IPS-18a (cell line): ENCODE results near the gene RAB13.
A peak's percentile ranks its signal among the peaks of the same experiment; 100 is the strongest.

Experiments
- H3K27ac ChIP-seq: one replicate; pipeline ENCODE4 v1.5.1; 2013; ENCODE audit warnings: low read length
- H3K27me3 ChIP-seq: one replicate; pipeline ENCODE4 v1.6.1; 2013; ENCODE audit warnings: mild to moderate bottlenecking, low read length; ENCODE audit not compliant: control insufficient read depth, insufficient read depth
- H3K36me3 ChIP-seq: one replicate; pipeline ENCODE4 v1.6.1; 2013; ENCODE audit warnings: low read depth, low read length; ENCODE audit not compliant: control insufficient read depth
- H3K4me1 ChIP-seq: one replicate; pipeline ENCODE4 v1.6.1; 2013; ENCODE audit warnings: low read depth, low read length; ENCODE audit not compliant: control insufficient read depth
- H3K4me3 ChIP-seq: one replicate; pipeline ENCODE4 v1.5.1; 2013; ENCODE audit warnings: low read length
- H3K9ac ChIP-seq: one replicate; pipeline ENCODE4 v1.6.1; 2013; ENCODE audit warnings: mild to moderate bottlenecking, low read length, moderate library complexity
- H3K9me3 ChIP-seq: one replicate; pipeline ENCODE4 v1.6.1; 2013; ENCODE audit warnings: low read depth, low read length; ENCODE audit not compliant: control insufficient read depth

Gene RAB13

GRCh38 chr1:153962088-153963029 is 23.8 kb downstream of the RAB13 start:
- Histone ChIP-seq H3K4me1 (peaks cover 13% of the 10 kb centered on the region), H3K27me3 (no peaks in the 10 kb centered on the region), H3K9ac (peak overlapping the region; percentile 95), H3K27ac (peak overlapping the region; percentile 86), H3K4me3 (peak overlapping the region; percentile 96), H3K36me3 (peaks cover 20% of the 10 kb centered on the region), H3K9me3 (no peaks in the 10 kb centered on the region)

GRCh38 chr1:153961421-153961820 is 24.7 kb downstream of the RAB13 start:
- H3K4me3 ChIP-seq: peak overlapping the region; percentile 96
- peak overlapping the region; percentile 95 for H3K9ac ChIP-seq
- no peak overlapping the region for H3K27ac ChIP-seq
- H3K4me1 ChIP-seq: peaks cover 22% of the 10 kb centered on the region
- peaks cover 20% of the 10 kb centered on the region for H3K36me3 ChIP-seq
- H3K9me3 ChIP-seq: no peaks in the 10 kb centered on the region
- H3K27me3 ChIP-seq: no peaks in the 10 kb centered on the region

GRCh38 chr1:153960206-153960605 is 25.9 kb downstream of the RAB13 start:
- no peaks in the 10 kb centered on the region for H3K27me3 ChIP-seq
- peaks cover 19% of the 10 kb centered on the region for H3K4me1 ChIP-seq
- no peak overlapping the region for H3K27ac ChIP-seq
- no peaks in the 10 kb centered on the region for H3K9me3 ChIP-seq
- no peak overlapping the region for H3K9ac ChIP-seq
- peaks cover 20% of the 10 kb centered on the region for H3K36me3 ChIP-seq
- no peak overlapping the region for H3K4me3 ChIP-seq

GRCh38 chr1:153959454-153959853 is 26.7 kb downstream of the RAB13 start:
- H3K9me3 ChIP-seq: no peaks in the 10 kb centered on the region
- peaks cover 20% of the 10 kb centered on the region for H3K36me3 ChIP-seq
- no peak overlapping the region for H3K9ac ChIP-seq
- H3K27ac ChIP-seq: no peak overlapping the region
- peaks cover 19% of the 10 kb centered on the region for H3K4me1 ChIP-seq
- H3K27me3 ChIP-seq: no peaks in the 10 kb centered on the region
- H3K4me3 ChIP-seq: no peak overlapping the region

- peaks cover 20% of the 10 kb centered on the region for H3K36me3 ChIP-seq
- no peaks in the 10 kb centered on the region for H3K27me3 ChIP-seq
- peaks cover 19% of the 10 kb centered on the region for H3K4me1 ChIP-seq
- H3K27ac ChIP-seq: no peak overlapping the region
- no peaks in the 10 kb centered on the region for H3K9me3 ChIP-seq
- H3K9ac ChIP-seq: no peak overlapping the region
- peak overlapping the region; percentile 1 for H3K4me3 ChIP-seq
Observed at GRCh38 chr1:153958961-153959260, 27.2 kb downstream of the RAB13 start.

GRCh38 chr1:153958111-153958960 is 27.8 kb downstream of the RAB13 start, which contains the start of gene CRTC2:
Gene CRTC2, minus strand, starts transcription at chr1:153958612. Its CDS starts 115 bp downstream, at chr1:153958497.
- H3K27ac ChIP-seq: peak within 1 kb of the TSS; percentile 19
- H3K9me3 ChIP-seq: no peaks in the 10 kb centered on the region
- peak within 1 kb of the TSS; percentile 90 for H3K4me3 ChIP-seq
- H3K27me3 ChIP-seq: no peaks in the 10 kb centered on the region
- H3K9ac ChIP-seq: peak within 1 kb of the TSS; percentile 71
- peaks cover 19% of the 10 kb centered on the region for H3K4me1 ChIP-seq
- H3K36me3 ChIP-seq: peaks cover 20% of the 10 kb centered on the region

- no peaks in the 10 kb centered on the region for H3K27me3 ChIP-seq
- peak overlapping the region; percentile 71 for H3K9ac ChIP-seq
- H3K36me3 ChIP-seq: peaks cover 20% of the 10 kb centered on the region
- H3K9me3 ChIP-seq: no peaks in the 10 kb centered on the region
- H3K27ac ChIP-seq: peak overlapping the region; percentile 19
- peak overlapping the region; percentile 90 for H3K4me3 ChIP-seq
- H3K4me1 ChIP-seq: peaks cover 19% of the 10 kb centered on the region
Observed at GRCh38 chr1:153957744-153958110, 28.4 kb downstream of the RAB13 start.

- H3K36me3 ChIP-seq: peaks cover 26% of the 10 kb centered on the region
- peaks cover 19% of the 10 kb centered on the region for H3K4me1 ChIP-seq
- peak overlapping the region; percentile 90 for H3K4me3 ChIP-seq
- H3K9ac ChIP-seq: peak overlapping the region; percentile 71
- H3K27ac ChIP-seq: peak overlapping the region; percentile 19
- H3K9me3 ChIP-seq: no peaks in the 10 kb centered on the region
- H3K27me3 ChIP-seq: no peaks in the 10 kb centered on the region
Observed at GRCh38 chr1:153956997-153957715, 29.0 kb downstream of the RAB13 start.

- peaks cover 23% of the 10 kb centered on the region for H3K36me3 ChIP-seq
- no peak overlapping the region for H3K27ac ChIP-seq
- no peaks in the 10 kb centered on the region for H3K9me3 ChIP-seq
- no peaks in the 10 kb centered on the region for H3K27me3 ChIP-seq
- no peak overlapping the region for H3K4me3 ChIP-seq
- H3K4me1 ChIP-seq: peaks cover 10% of the 10 kb centered on the region
- no peak overlapping the region for H3K9ac ChIP-seq
Observed at GRCh38 chr1:153954826-153955225, 31.3 kb downstream of the RAB13 start.

GRCh38 chr1:153953859-153954365 is 32.2 kb downstream of the RAB13 start:
- H3K27ac ChIP-seq: no peak overlapping the region
- no peaks in the 10 kb centered on the region for H3K27me3 ChIP-seq
- H3K9ac ChIP-seq: no peak overlapping the region
- no peaks in the 10 kb centered on the region for H3K9me3 ChIP-seq
- no peak overlapping the region for H3K4me3 ChIP-seq
- peaks cover 25% of the 10 kb centered on the region for H3K36me3 ChIP-seq
- H3K4me1 ChIP-seq: peaks cover 10% of the 10 kb centered on the region

- peaks cover 37% of the 10 kb centered on the region for H3K36me3 ChIP-seq
- peaks cover 8% of the 10 kb centered on the region for H3K4me1 ChIP-seq
- no peaks in the 10 kb centered on the region for H3K9me3 ChIP-seq
- no peak overlapping the region for H3K27ac ChIP-seq
- H3K4me3 ChIP-seq: no peak overlapping the region
- no peak overlapping the region for H3K9ac ChIP-seq
- no peaks in the 10 kb centered on the region for H3K27me3 ChIP-seq
Observed at GRCh38 chr1:153951801-153952200, 34.3 kb downstream of the RAB13 start.
